Esophagus muscularis mucosa (tissue), 4 donors: Measurements from ENCODE around the gene RHNO1. TPM values are rescaled to one million over a fixed set of nuclear protein-coding genes. Genes with fewer than 3 reads are reported as not detected.

Experiments
- DNase-seq: peaks from one replicate; pipeline ENCODE4 v3.0.0-alpha.2; 2017; ENCODE audit errors: extremely low spot score
- H3K27ac ChIP-seq, 4 donors: fragments of 200-600 bp; sonication (generic); replicated peaks in 1 of 4; 1 replicate in 3 of 4; 2 replicates in 1 of 4; pipeline ENCODE4 v1.5.1; 2016 to 2019; ENCODE audit warnings: mild to moderate bottlenecking in 1 of 4
- H3K27me3 ChIP-seq, 4 donors: fragments of 200-600 bp; sonication (generic); one replicate each; pipeline versions ENCODE4 v1.5.1 to v1.6.0; 2016 to 2019
- H3K36me3 ChIP-seq, 4 donors: fragments of 200-600 bp; sonication (generic); one replicate each; pipeline ENCODE4 v1.5.1; 2016 to 2019
- H3K4me1 ChIP-seq, 4 donors: fragments of 200-600 bp; sonication (generic); one replicate each; pipeline ENCODE4 v1.5.1; 2016 to 2019
- H3K4me3 ChIP-seq, 4 donors: fragments of 200-600 bp; sonication (generic); 1 replicate in 2 of 4; 2 replicates in 2 of 4; pipeline ENCODE4 v1.5.1; 2016 to 2019; ENCODE audit warnings: mild to moderate bottlenecking in 4 of 4, moderate library complexity in 1 of 4
- H3K9me3 ChIP-seq, 4 donors: fragments of 200-600 bp; sonication (generic); 1 replicate in 3 of 4; 2 replicates in 1 of 4; pipeline ENCODE4 v1.5.1; 2016 to 2019
- CTCF ChIP-seq, 3 experiments: fragments of 200-600 bp in 2 of 3; fragments of 450-650 bp in 1 of 3; sonication (generic) in 2 of 3; IDR thresholded peaks; one replicate each; pipeline ENCODE4 v1.5.1; 2017 to 2019; ENCODE audit warnings: antibody characterized with exemption in 3 of 3, mild to moderate bottlenecking in 2 of 3, moderate library complexity in 1 of 3
- EP300 ChIP-seq: sonication (generic); formaldehyde crosslinking; IDR thresholded peaks from one replicate; pipeline ENCODE4 v1.6.1; 2017; ENCODE audit warnings: antibody characterized with exemption
- POLR2A ChIP-seq: fragments of 450-650 bp; IDR thresholded peaks from one replicate; pipeline ENCODE4 v1.6.1; 2017; ENCODE audit warnings: antibody characterized with exemption, moderate library complexity, mild to moderate bottlenecking, low read depth
- POLR2AphosphoS5 ChIP-seq, 2 donors: sonication (generic); formaldehyde crosslinking; IDR thresholded peaks; one replicate each; pipeline ENCODE4 v1.6.1; 2017; ENCODE audit warnings: antibody characterized with exemption in 2 of 2
- WGBS: methylation state at CpG from one replicate; pipeline ENCODE4 v1.1.5; 2018; 5-methylcytosine and 5-hydroxymethylcytosine counted together
- intact Hi-C: fragments of 100-400 bp; cut with DNase I; formaldehyde crosslinking; loops from one replicate; pipeline ENCODE4 v1.15.1; 2023
- total RNA-seq, 4 donors: library from RNA; depleted of rRNA; stranded (reverse); fragments of >200 nt; gene quantifications; one replicate each; pipeline versions ENCODE4 v1.1.0 to v1.2.1, GENCODE V29; 2016

Gene RHNO1
- total RNA-seq, 4 donors from 2014 or later = 7.1 to 9.7 (median 8.9) TPM

- H3K27me3 ChIP-seq = no peaks in the 10 kb centered on the region
- DNase-seq = no peak
- no peaks in the 10 kb centered on the region for H3K9me3 ChIP-seq
- H3K4me1 ChIP-seq = peaks cover 0 to 9% (median 4%) of the 10 kb centered on the region in 4 donors
- no peak for TF ChIP-seq POLR2AphosphoS5 (IDR thresholded peaks at IDR 0.05)
- TF ChIP-seq CTCF (IDR thresholded peaks at IDR 0.05) = no peak
- TF ChIP-seq POLR2A = no peak
- no peak for TF ChIP-seq EP300
- no peak overlapping the region for H3K27ac ChIP-seq
- intact Hi-C loops = loop anchor here (10.0 kb wide), 1 partner anchor 89 kb away; no protein-coding TSS in a partner anchor
- H3K36me3 ChIP-seq = peaks cover 0 to 11% (median 9%) of the 10 kb centered on the region in 4 donors
- H3K4me3 ChIP-seq = no peak overlapping the region
- WGBS = 90% methylated on average over 3 of the region's 3 CpGs
Measured at GRCh38 chr12:2856051-2856450, 21.0 kb upstream of the RHNO1 start.

- Histone ChIP-seq H3K27ac (no peak within 1 kb of the TSS), H3K4me3 (no peak within 1 kb of the TSS), H3K36me3 (peaks cover 0 to 11% (median 9%) of the 10 kb centered on the region in 4 donors), H3K27me3 (no peaks in the 10 kb centered on the region), H3K9me3 (no peaks in the 10 kb centered on the region), H3K4me1 (peaks cover 0 to 9% (median 4%) of the 10 kb centered on the region in 4 donors)
- TF ChIP-seq EP300 (no peak), CTCF (IDR thresholded peaks at IDR 0.05) (no peak)
- WGBS = 86% methylated on average over 3 of the region's 3 CpGs
- intact Hi-C loops = loop anchor here (10.0 kb wide), 1 partner anchor 88 kb away; no protein-coding TSS in a partner anchor
- no peak for DNase-seq
Measured at GRCh38 chr12:2857021-2857431, 20.0 kb upstream of the RHNO1 start, which contains the start of gene TEX52. TEX52 (minus strand) TSS chr12:2857039; CDS start chr12:2857026, 13 bp downstream.

DNA sequence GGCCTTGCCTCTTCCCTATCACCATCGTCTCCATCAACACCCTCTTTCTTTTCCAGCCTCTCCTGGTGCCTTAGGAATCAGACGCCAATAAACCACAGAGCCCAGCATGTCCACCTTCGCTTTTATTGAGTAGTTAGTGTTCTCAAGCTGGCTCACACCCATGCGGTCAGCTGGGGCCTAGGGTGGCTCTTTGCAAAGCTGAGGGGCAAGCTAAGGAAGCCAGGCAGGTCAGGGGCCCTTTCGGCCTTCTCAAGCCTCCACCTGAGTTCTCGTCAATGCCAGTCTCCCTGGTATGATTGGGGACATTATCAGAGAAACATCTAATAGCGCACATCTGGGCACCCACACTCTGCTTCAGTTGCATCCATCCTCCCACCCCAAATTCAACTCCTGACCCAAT is 19.4 kb upstream of the RHNO1 start:
- Histone ChIP-seq H3K27ac (no peak overlapping the region), H3K4me1 (peaks cover 0 to 9% (median 4%) of the 10 kb centered on the region in 4 donors), H3K4me3 (no peak overlapping the region), H3K36me3 (peaks cover 0 to 11% (median 9%) of the 10 kb centered on the region in 4 donors), H3K27me3 (no peaks in the 10 kb centered on the region), H3K9me3 (no peaks in the 10 kb centered on the region)
- DNase-seq = no peak
- 93% methylated on average over 7 of the region's 7 CpGs for WGBS
- intact Hi-C loops = loop anchor here (10.0 kb wide), 1 partner anchor 87 kb away; no protein-coding TSS in a partner anchor
- no peak for TF ChIP-seq CTCF (IDR thresholded peaks at IDR 0.05)
- TF ChIP-seq POLR2A = no peak
- TF ChIP-seq POLR2AphosphoS5 (IDR thresholded peaks at IDR 0.05) = no peak
- no peak for TF ChIP-seq EP300

- H3K36me3 ChIP-seq = peaks cover 0 to 11% (median 9%) of the 10 kb centered on the region in 4 donors
- intact Hi-C loops = loop anchor here (10.0 kb wide), 1 partner anchor 86 kb away; no protein-coding TSS in a partner anchor
- H3K4me1 ChIP-seq = peaks cover 0 to 8% (median 3%) of the 10 kb centered on the region in 4 donors
- H3K27ac ChIP-seq = no peak overlapping the region
- 80% methylated on average over 2 of the region's 2 CpGs for WGBS
- no peak for DNase-seq
- no peaks in the 10 kb centered on the region for H3K27me3 ChIP-seq
- no peaks in the 10 kb centered on the region for H3K9me3 ChIP-seq
- no peak overlapping the region for H3K4me3 ChIP-seq
- TF ChIP-seq POLR2AphosphoS5 (IDR thresholded peaks at IDR 0.05) = no peak
- TF ChIP-seq CTCF (IDR thresholded peaks at IDR 0.05) = no peak
- no peak for TF ChIP-seq EP300
- no peak for TF ChIP-seq POLR2A
Measured at GRCh38 chr12:2858334-2858733, 18.7 kb upstream of the RHNO1 start.

- 72% methylated on average over 12 of the region's 12 CpGs for WGBS
- no peaks in the 10 kb centered on the region for H3K27me3 ChIP-seq
- H3K27ac ChIP-seq = peak overlapping the region in 1 of 4 donors; percentile 42
- H3K9me3 ChIP-seq = no peaks in the 10 kb centered on the region
- intact Hi-C loops = loop anchor here (10.0 kb wide), 1 partner anchor 86 kb away; no protein-coding TSS in a partner anchor
- peaks cover 0 to 2% (median 0%) of the 10 kb centered on the region in 4 donors for H3K4me1 ChIP-seq
- no peak for DNase-seq
- H3K36me3 ChIP-seq = peaks cover 0 to 11% (median 9%) of the 10 kb centered on the region in 4 donors
- no peak overlapping the region for H3K4me3 ChIP-seq
- TF ChIP-seq POLR2A = no peak
- no peak for TF ChIP-seq POLR2AphosphoS5 (IDR thresholded peaks at IDR 0.05)
- TF ChIP-seq CTCF (IDR thresholded peaks at IDR 0.05) = no peak
- no peak for TF ChIP-seq EP300
Measured at GRCh38 chr12:2858944-2859421, 18.0 kb upstream of the RHNO1 start.
